IMR-90 (cell line): ENCODE results near the gene APOE. TPM values are rescaled to one million over a fixed set of nuclear protein-coding genes. Genes with fewer than 3 reads are reported as not detected.

Experiments used
- ATAC-seq: fragments of 200-7000 bp; cut with Tn5 transposase; 2 replicates; pipeline ENCODE4 v1.9.1; 2020; ENCODE audit warnings: low read depth, mild to moderate bottlenecking, moderate library complexity
- BruUV-seq: library from RNA; stranded (reverse); fragments of 400-500 nt; replicated peaks from 2 replicates; lab custom pipeline; 2021; lab: Mats Ljungman, UMichigan
- CTCF ChIA-PET: fragments of 300-600 bp; formaldehyde crosslinking; extraction: SDS; loops from one replicate; lab custom pipeline; 2021; ENCODE audit warnings: antibody characterized with exemption; lab: Yijun Ruan, JAX
- POLR2A ChIA-PET: fragments of 300-600 bp; sonication (Branson Sonifier 250); formaldehyde crosslinking; loops from one replicate; lab custom pipeline; 2022; ENCODE audit warnings: antibody characterized with exemption; ENCODE audit not compliant: unreplicated experiment; lab: Charles Lee
- DNase-seq: peaks from one replicate; pipeline ENCODE4 v3.0.0; 2013
- H2AFZ ChIP-seq: replicated peaks from 2 replicates; pipeline ENCODE3; 2013; ENCODE audit warnings: low read length, mild to moderate bottlenecking; ENCODE audit not compliant: poor library complexity
- H2AK5ac ChIP-seq: 2 replicates; pipeline ENCODE4 v1.6.1; 2013; ENCODE audit warnings: low read depth, low read length, inconsistent platforms
- H2AK9ac ChIP-seq: replicated peaks from 2 replicates; pipeline ENCODE3; 2013; ENCODE audit warnings: mild to moderate bottlenecking, low read depth, low read length, moderate library complexity; ENCODE audit not compliant: poor library complexity
- H2BK120ac ChIP-seq: 2 replicates; pipeline ENCODE4 v1.6.1; 2013; ENCODE audit warnings: low read depth, low read length, inconsistent platforms
- H2BK15ac ChIP-seq: 3 replicates; pipeline ENCODE4 v1.6.1; 2013; ENCODE audit warnings: low read depth, low read length, inconsistent platforms
- H2BK20ac ChIP-seq: 2 replicates; pipeline ENCODE4 v1.6.1; 2013; ENCODE audit warnings: low read depth, mild to moderate bottlenecking, inconsistent platforms, low read length, moderate library complexity
- H2BK5ac ChIP-seq: 2 replicates; pipeline ENCODE4 v1.6.1; 2013; ENCODE audit warnings: mild to moderate bottlenecking, low read depth, low read length, inconsistent platforms; ENCODE audit not compliant: poor library complexity, severe bottlenecking
- H3K14ac ChIP-seq: replicated peaks from 2 replicates; pipeline ENCODE4 v1.6.1; 2013; ENCODE audit warnings: low read depth, low read length, inconsistent platforms
- H3K18ac ChIP-seq: 2 replicates; pipeline ENCODE4 v1.6.1; 2013; ENCODE audit warnings: low read depth, low read length, control low read depth
- H3K23ac ChIP-seq: 2 replicates; pipeline ENCODE4 v1.6.1; 2013; ENCODE audit warnings: low read depth, low read length, inconsistent platforms
- H3K27ac ChIP-seq: 2 replicates; pipeline ENCODE4 v1.5.1; 2013; ENCODE audit warnings: mild to moderate bottlenecking, control low read depth, low read length; ENCODE audit not compliant: insufficient read depth
- H3K27me3 ChIP-seq: 2 replicates; pipeline ENCODE4 v1.6.1; 2013; ENCODE audit warnings: low read length; ENCODE audit not compliant: control insufficient read depth, insufficient read depth
- H3K36me3 ChIP-seq: 2 replicates; pipeline ENCODE4 v1.6.1; 2013; ENCODE audit warnings: low read length, mixed read lengths; ENCODE audit not compliant: control insufficient read depth, insufficient read depth
- H3K4ac ChIP-seq: 2 replicates; pipeline ENCODE4 v1.6.1; 2013; ENCODE audit warnings: low read depth, low read length, inconsistent platforms
- H3K4me1 ChIP-seq: 2 replicates; pipeline ENCODE4 v1.6.1; 2013; ENCODE audit warnings: low read length, mixed read lengths; ENCODE audit not compliant: control insufficient read depth, insufficient read depth
- H3K4me2 ChIP-seq: 2 replicates; pipeline ENCODE4 v1.6.1; 2013; ENCODE audit warnings: low read depth, mild to moderate bottlenecking, control low read depth, low read length, moderate library complexity
- H3K4me3 ChIP-seq: 2 replicates; pipeline ENCODE4 v1.5.1; 2013; ENCODE audit warnings: low read depth, mild to moderate bottlenecking, control low read depth, low read length, moderate library complexity; ENCODE audit not compliant: insufficient read depth
- H3K56ac ChIP-seq: 2 replicates; pipeline ENCODE4 v1.6.1; 2013; ENCODE audit warnings: low read length, inconsistent platforms; ENCODE audit not compliant: insufficient read depth; ENCODE audit errors: extremely low read depth
- H3K79me1 ChIP-seq, 2 experiments: 2 replicates each; pipeline ENCODE4 v1.6.1; 2013; ENCODE audit warnings: low read length in 2 of 2, inconsistent platforms in 1 of 2, low read depth in 1 of 2
- H3K9ac ChIP-seq: 2 replicates; pipeline ENCODE4 v1.6.1; 2013; ENCODE audit warnings: low read depth, low read length, control low read depth
- H3K9me1 ChIP-seq: 2 replicates; pipeline ENCODE4 v1.6.1; 2013; ENCODE audit warnings: low read length, inconsistent platforms; ENCODE audit not compliant: insufficient read depth
- H3K9me3 ChIP-seq: 2 replicates; pipeline ENCODE4 v1.6.1; 2013; ENCODE audit warnings: low read length; ENCODE audit not compliant: control insufficient read depth, insufficient read depth
- H4K20me1 ChIP-seq: 2 replicates; pipeline ENCODE4 v1.6.1; 2013; ENCODE audit warnings: low read length, inconsistent platforms; ENCODE audit not compliant: insufficient read depth
- H4K5ac ChIP-seq: 2 replicates; pipeline ENCODE4 v1.6.1; 2013; ENCODE audit warnings: mild to moderate bottlenecking, low read depth, low read length, control low read depth
- H4K8ac ChIP-seq, 2 experiments: 2 replicates each; pipeline ENCODE4 v1.6.1; 2013; ENCODE audit warnings: low read depth in 2 of 2, low read length in 2 of 2, control low read depth in 1 of 2, inconsistent platforms in 1 of 2
- H4K91ac ChIP-seq: 2 replicates; pipeline ENCODE4 v1.6.1; 2013; ENCODE audit warnings: low read depth, low read length, inconsistent platforms; ENCODE audit not compliant: insufficient read depth
- BHLHE40 ChIP-seq: fragments of 150-350 bp; IDR thresholded peaks from 2 replicates; pipeline ENCODE4 v1.6.1; 2016; ENCODE audit warnings: mild to moderate bottlenecking, low read depth, low read length
- CEBPB ChIP-seq: IDR thresholded peaks from 2 replicates; pipeline ENCODE4 v1.6.1; 2012; ENCODE audit warnings: low read depth, low read length, improper control_type of control experiment
- CTCF ChIP-seq: conservative IDR thresholded peaks from 2 replicates; pipeline ENCODE4 v1.5.1; 2012; ENCODE audit warnings: mild to moderate bottlenecking, low read depth, low read length, improper control_type of control experiment
- MAZ ChIP-seq: IDR thresholded peaks from 2 replicates; pipeline ENCODE4 v1.6.1; 2012; ENCODE audit warnings: low read depth, mild to moderate bottlenecking, low read length, improper control_type of control experiment, moderate library complexity, borderline replicate concordance
- MXI1 ChIP-seq: IDR thresholded peaks from 2 replicates; pipeline ENCODE4 v1.6.1; 2012; ENCODE audit warnings: low read depth, mild to moderate bottlenecking, low read length, moderate library complexity, borderline replicate concordance
- RAD21 ChIP-seq: IDR thresholded peaks from 2 replicates; pipeline ENCODE4 v1.6.1; 2012; ENCODE audit warnings: low read length, improper control_type of control experiment
- RFX5 ChIP-seq: IDR thresholded peaks from 2 replicates; pipeline ENCODE4 v1.8.0; 2012; ENCODE audit warnings: low read depth, mild to moderate bottlenecking, low read length, moderate library complexity
- USF2 ChIP-seq: fragments of 150-350 bp; IDR thresholded peaks from 2 replicates; pipeline ENCODE4 v1.6.1; 2017; ENCODE audit warnings: mild to moderate bottlenecking, antibody characterized with exemption, low read length, low read depth
- WGBS, 2 experiments: methylation state at CpG; one replicate each; pipeline versions ENCODE4 v1.1.5 to v1.1.7; 2013; ENCODE audit warnings: missing lambda C conversion rate in 2 of 2; ENCODE audit not compliant: insufficient read length in 1 of 2; ENCODE audit errors: extremely low coverage in 2 of 2; 5-methylcytosine and 5-hydroxymethylcytosine counted together
- dilution Hi-C: fragments of 300-500 bp; cut with HindIII; formaldehyde crosslinking; loops from one replicate; pipeline ENCODE4 v1.14.3; 2018; ENCODE audit warnings: low sequenced_read_pairs; ENCODE audit not compliant: unreplicated experiment
- in situ Hi-C: fragments of 300-500 bp; cut with MboI; formaldehyde crosslinking; loops from 3 replicates; pipeline ENCODE4 v1.14.3; 2019; ENCODE audit warnings: low sequenced_read_pairs, inconsistent platforms, mixed read lengths
- intact Hi-C: fragments of 100-400 bp; cut with micrococcal nuclease; formaldehyde crosslinking; loops from 2 replicates; pipeline ENCODE4 v1.10.0; 2022
- polyA plus RNA-seq, 3 experiments: library from polyadenylated mRNA; depleted of rRNA; stranded (reverse); fragments of >200 nt; gene quantifications; 2 replicates each; pipeline ENCODE4 v1.2.3, GENCODE V29; 2012; ENCODE audit warnings: low replicate concordance in 1 of 3
- total RNA-seq: library from RNA; depleted of rRNA; stranded (reverse); fragments of >200 nt; gene quantifications from 2 replicates; pipeline ENCODE4 v1.2.3, GENCODE V29; 2012

The APOE gene
- total and polyA plus RNA-seq, 2 of the 4 experiments (the other 2 are of a cell fraction) = 0.18 to 2.0 TPM

GRCh38 chr19:44925114-44925891 is 19.7 kb downstream of the APOE start:
- peak overlapping the region; percentile 82 for H3K18ac ChIP-seq
- H4K8ac ChIP-seq = peak overlapping the region; percentile 41 to 80; a peak in 3 of 4 replicates
- H3K9me1 ChIP-seq = no peaks in the 10 kb centered on the region
- peaks cover 2% of the 10 kb centered on the region for H3K27me3 ChIP-seq
- H3K14ac ChIP-seq = peak overlapping the region; percentile 76
- CTCF ChIA-PET = interaction anchor here (0.9 to 1.1 kb wide), 2 partner anchors 13 to 36 kb away, joined by 3 to 4 read pairs; no protein-coding TSS in a partner anchor
- intact Hi-C loops (no loop called here), in situ Hi-C loops (no loop called here), dilution Hi-C loops (no loop called here)
- H2AFZ ChIP-seq = peak overlapping the region; percentile 75
- H3K27ac ChIP-seq = peak overlapping the region; percentile 71; the same call in 1 of the 2 replicates
- DNase-seq (peak; percentile 49), ATAC-seq (peak; percentile 65)
- H3K4me2 ChIP-seq = peak overlapping the region; percentile 53
- no peak overlapping the region; the same call in 2 of the 3 replicates for H2BK15ac ChIP-seq
- H3K4me1 ChIP-seq = peaks cover 23% of the 10 kb centered on the region
- H2BK120ac ChIP-seq = peak overlapping the region; percentile 78
- BruUV-seq = no TSS peak
- peak overlapping the region; percentile 92 for H4K5ac ChIP-seq
- TF ChIP-seq MAZ (peak; percentile 33; the same call in 1 of the 2 replicates), RAD21 (no peak), BHLHE40 (no peak), MXI1 (peak; percentile 56; the same call in 1 of the 2 replicates), RFX5 (peak; percentile 62; the same call in 1 of the 2 replicates), CTCF (no peak), CEBPB (peak; percentile 91), USF2 (peak; percentile 73)
- H2AK5ac ChIP-seq = no peak overlapping the region; the same call in 1 of the 2 replicates
- H3K4ac ChIP-seq = peak overlapping the region; percentile 72; the same call in 1 of the 2 replicates
- H2BK5ac ChIP-seq = peak overlapping the region; percentile 61
- H2BK20ac ChIP-seq = peak overlapping the region; percentile 69
- peak overlapping the region; percentile 32 for H3K9ac ChIP-seq
- no peaks in the 10 kb centered on the region for H3K79me1 ChIP-seq
- H2AK9ac ChIP-seq = no peak overlapping the region
- no peaks in the 10 kb centered on the region for H3K9me3 ChIP-seq
- peak overlapping the region; percentile 75; the same call in 1 of the 2 replicates for H3K23ac ChIP-seq
- POLR2A ChIA-PET = no interaction called here
- no peaks in the 10 kb centered on the region for H3K36me3 ChIP-seq
- WGBS, 2 experiments = no CpG with 5 or more reads among the region's 8 CpGs
- no peak overlapping the region for H3K4me3 ChIP-seq
- H4K91ac ChIP-seq = peak overlapping the region; percentile 48; the same call in 1 of the 2 replicates
- H4K20me1 ChIP-seq = no peaks in the 10 kb centered on the region
- no peak overlapping the region for H3K56ac ChIP-seq
